Transverse colon (tissue), 4 donors: ENCODE measurements around the gene ARSG. TPM values are rescaled to one million over a fixed set of nuclear protein-coding genes. Genes with fewer than 3 reads are reported as not detected.

Experiments
- DNase-seq: peaks from one replicate; pipeline ENCODE4 v3.0.0-alpha.2; 2019
- H3K27ac ChIP-seq, 4 donors: fragments of 200-600 bp; sonication (generic); 2 replicates each; pipeline ENCODE4 v1.5.1; 2016 to 2018; ENCODE audit warnings: inconsistent platforms in 4 of 4
- H3K27me3 ChIP-seq: fragments of 200-600 bp; sonication (generic); 2 replicates; pipeline ENCODE4 v1.5.1; 2017; ENCODE audit warnings: inconsistent platforms
- H3K36me3 ChIP-seq, 4 donors: fragments of 200-600 bp; sonication (generic); 2 replicates each; pipeline ENCODE4 v1.5.1; 2017 to 2019; ENCODE audit warnings: inconsistent platforms in 4 of 4
- H3K4me1 ChIP-seq, 4 donors: fragments of 200-600 bp; sonication (generic); 2 replicates each; pipeline ENCODE4 v1.5.1; 2017 to 2020; ENCODE audit warnings: inconsistent platforms in 4 of 4
- H3K4me3 ChIP-seq, 4 donors: fragments of 200-600 bp; sonication (generic); 1 replicate in 1 of 4; 2 replicates in 3 of 4; pipeline versions ENCODE4 v1.5.1 to v1.6.1; 2017 to 2019; ENCODE audit warnings: inconsistent platforms in 4 of 4
- H3K9me3 ChIP-seq, 2 donors: fragments of 200-600 bp; sonication (generic); 2 replicates each; pipeline ENCODE4 v1.5.1; 2017 to 2019; ENCODE audit warnings: inconsistent platforms in 2 of 2
- EP300 ChIP-seq: sonication (generic); formaldehyde crosslinking; IDR thresholded peaks from one replicate; pipeline ENCODE4 v1.6.1; 2017; ENCODE audit warnings: antibody characterized with exemption, low read depth
- POLR2A ChIP-seq: fragments of 450-650 bp; IDR thresholded peaks from one replicate; pipeline ENCODE4 v1.6.1; 2016; ENCODE audit warnings: antibody characterized with exemption, mild to moderate bottlenecking, moderate library complexity
- POLR2AphosphoS5 ChIP-seq, 3 donors: sonication (generic); formaldehyde crosslinking; IDR thresholded peaks; one replicate each; pipeline ENCODE4 v1.6.1; 2016; ENCODE audit warnings: antibody characterized with exemption in 3 of 3
- WGBS, 2 donors: methylation state at CpG; one replicate each; pipeline ENCODE4 v1.1.5; 2018; ENCODE audit warnings: low coverage in 1 of 2; 5-methylcytosine and 5-hydroxymethylcytosine counted together
- in situ Hi-C, 4 donors: fragments of 200-750 bp; cut with MboI; loops; one replicate each; pipeline versions ENCODE4 v1.15.0 to v1.15.1; 2017; ENCODE audit warnings: low sequenced_read_pairs in 3 of 4, low pct_ligation_motif_present in 1 of 4, low pct_unique_long_range_greater_than_20kb in 1 of 4
- intact Hi-C: fragments of 100-400 bp; cut with DNase I; formaldehyde crosslinking; loops from one replicate; pipeline ENCODE4 v1.15.1; 2023; ENCODE audit warnings: low total_unique reads
- total RNA-seq, 4 donors: library from RNA; depleted of rRNA; stranded (reverse); fragments of >200 nt; gene quantifications; one replicate each; pipeline ENCODE4 v1.1.0, GENCODE V29; 2016
- TF ChIP-seq, protein P1 (sequence below), 5 experiments: fragments of 200-600 bp in 3 of 5; fragments of 450-650 bp in 2 of 5; sonication (generic) in 3 of 5; IDR thresholded peaks; 1 replicate in 2 of 5; 2 replicates in 3 of 5; pipeline ENCODE4 v1.5.1; 2016 to 2017; ENCODE audit warnings: antibody characterized with exemption in 5 of 5, inconsistent platforms in 3 of 5, mild to moderate bottlenecking in 2 of 5, moderate library complexity in 1 of 5

Gene ARSG
- total RNA-seq, 4 donors from 2014 or later = 0.41 to 4.4 (median 1.6) TPM; not detected in 1

DNA sequence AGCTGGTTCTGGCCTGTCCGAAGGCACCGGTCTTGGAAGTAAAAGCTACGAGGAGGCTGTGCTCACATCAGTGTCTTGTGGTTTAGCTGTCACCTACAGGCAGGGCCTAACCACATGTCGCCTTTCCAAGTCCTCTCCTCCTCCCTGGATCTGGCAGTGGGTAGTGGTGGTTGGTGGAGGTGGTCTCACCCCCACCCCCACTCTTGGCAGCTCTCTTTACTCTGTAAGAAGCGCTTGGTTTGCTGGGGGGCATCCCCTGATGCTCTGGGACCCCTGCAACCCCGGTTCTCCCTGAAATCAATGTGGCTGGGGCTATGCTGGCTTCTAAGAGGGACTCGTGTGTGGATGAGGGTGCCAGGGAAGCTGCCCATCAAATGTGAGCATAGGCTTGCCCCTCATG is 97.7 kb downstream of the ARSG start:
- in situ Hi-C loops (no loop called here), intact Hi-C loops (no loop called here)
- H3K4me1 ChIP-seq = no peaks in the 10 kb centered on the region
- no peak overlapping the region for H3K4me3 ChIP-seq
- 63% methylated on average over 7 of the region's 7 CpGs; no CpG with 5 or more reads in 1 of the 2 donors for WGBS, 2 donors
- H3K9me3 ChIP-seq = no peaks in the 10 kb centered on the region
- no peaks in the 10 kb centered on the region for H3K36me3 ChIP-seq
- TF ChIP-seq POLR2A (no peak), POLR2AphosphoS5 (IDR thresholded peaks at IDR 0.05) (no peak), EP300 (no peak)
- TF ChIP-seq, protein P1, sequence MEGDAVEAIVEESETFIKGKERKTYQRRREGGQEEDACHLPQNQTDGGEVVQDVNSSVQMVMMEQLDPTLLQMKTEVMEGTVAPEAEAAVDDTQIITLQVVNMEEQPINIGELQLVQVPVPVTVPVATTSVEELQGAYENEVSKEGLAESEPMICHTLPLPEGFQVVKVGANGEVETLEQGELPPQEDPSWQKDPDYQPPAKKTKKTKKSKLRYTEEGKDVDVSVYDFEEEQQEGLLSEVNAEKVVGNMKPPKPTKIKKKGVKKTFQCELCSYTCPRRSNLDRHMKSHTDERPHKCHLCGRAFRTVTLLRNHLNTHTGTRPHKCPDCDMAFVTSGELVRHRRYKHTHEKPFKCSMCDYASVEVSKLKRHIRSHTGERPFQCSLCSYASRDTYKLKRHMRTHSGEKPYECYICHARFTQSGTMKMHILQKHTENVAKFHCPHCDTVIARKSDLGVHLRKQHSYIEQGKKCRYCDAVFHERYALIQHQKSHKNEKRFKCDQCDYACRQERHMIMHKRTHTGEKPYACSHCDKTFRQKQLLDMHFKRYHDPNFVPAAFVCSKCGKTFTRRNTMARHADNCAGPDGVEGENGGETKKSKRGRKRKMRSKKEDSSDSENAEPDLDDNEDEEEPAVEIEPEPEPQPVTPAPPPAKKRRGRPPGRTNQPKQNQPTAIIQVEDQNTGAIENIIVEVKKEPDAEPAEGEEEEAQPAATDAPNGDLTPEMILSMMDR (IDR thresholded peaks at IDR 0.05) = no peak
- no peak for DNase-seq
- no peak overlapping the region for H3K27ac ChIP-seq
- H3K27me3 ChIP-seq = no peaks in the 10 kb centered on the region

DNA sequence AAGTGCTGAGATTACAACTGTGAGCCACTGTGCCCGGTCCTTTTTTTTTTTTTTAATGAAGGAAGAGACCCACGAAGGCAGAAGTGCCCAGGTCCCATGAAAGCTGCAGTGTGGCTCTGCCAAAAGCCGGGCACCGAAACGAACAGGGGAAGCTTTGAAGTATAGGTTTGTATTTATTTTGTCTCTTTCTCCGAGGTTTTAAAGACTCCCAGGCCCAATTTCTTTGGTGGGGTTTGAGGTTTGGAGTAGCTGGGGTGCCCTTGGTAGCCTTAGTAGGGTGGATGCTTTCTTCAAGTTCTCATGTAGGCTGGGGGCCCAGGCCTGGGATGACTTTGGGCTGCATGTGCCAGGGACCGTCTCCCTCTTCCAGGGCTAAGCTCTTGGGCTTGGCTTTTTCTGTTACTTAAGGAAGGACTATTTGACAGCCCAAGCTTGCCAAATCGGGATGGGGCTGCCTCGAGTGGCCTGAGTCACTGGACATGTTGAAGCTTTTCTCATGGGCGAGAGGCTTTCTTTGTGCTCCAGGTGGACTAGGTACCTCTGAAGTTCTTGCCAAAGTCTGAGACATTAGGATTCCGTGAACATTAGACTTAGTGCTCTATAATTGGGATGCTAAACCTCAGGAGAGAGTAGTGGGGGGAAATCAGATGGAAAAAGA is 99.7 kb downstream of the ARSG start:
- WGBS, 2 donors = 74 to 84% methylated on average over 8 to 11 of the region's 11 CpGs
- H3K4me1 ChIP-seq = no peaks in the 10 kb centered on the region
- no peaks in the 10 kb centered on the region for H3K27me3 ChIP-seq
- TF ChIP-seq, protein P1 (IDR thresholded peaks at IDR 0.05) = no peak
- TF ChIP-seq POLR2A (no peak), EP300 (no peak), POLR2AphosphoS5 (IDR thresholded peaks at IDR 0.05) (no peak)
- no peaks in the 10 kb centered on the region for H3K9me3 ChIP-seq
- H3K4me3 ChIP-seq = no peak overlapping the region
- DNase-seq = no peak
- no peak overlapping the region for H3K27ac ChIP-seq
- intact Hi-C loops = no loop called here
- in situ Hi-C loops = no loop called here
- H3K36me3 ChIP-seq = no peaks in the 10 kb centered on the region

DNA sequence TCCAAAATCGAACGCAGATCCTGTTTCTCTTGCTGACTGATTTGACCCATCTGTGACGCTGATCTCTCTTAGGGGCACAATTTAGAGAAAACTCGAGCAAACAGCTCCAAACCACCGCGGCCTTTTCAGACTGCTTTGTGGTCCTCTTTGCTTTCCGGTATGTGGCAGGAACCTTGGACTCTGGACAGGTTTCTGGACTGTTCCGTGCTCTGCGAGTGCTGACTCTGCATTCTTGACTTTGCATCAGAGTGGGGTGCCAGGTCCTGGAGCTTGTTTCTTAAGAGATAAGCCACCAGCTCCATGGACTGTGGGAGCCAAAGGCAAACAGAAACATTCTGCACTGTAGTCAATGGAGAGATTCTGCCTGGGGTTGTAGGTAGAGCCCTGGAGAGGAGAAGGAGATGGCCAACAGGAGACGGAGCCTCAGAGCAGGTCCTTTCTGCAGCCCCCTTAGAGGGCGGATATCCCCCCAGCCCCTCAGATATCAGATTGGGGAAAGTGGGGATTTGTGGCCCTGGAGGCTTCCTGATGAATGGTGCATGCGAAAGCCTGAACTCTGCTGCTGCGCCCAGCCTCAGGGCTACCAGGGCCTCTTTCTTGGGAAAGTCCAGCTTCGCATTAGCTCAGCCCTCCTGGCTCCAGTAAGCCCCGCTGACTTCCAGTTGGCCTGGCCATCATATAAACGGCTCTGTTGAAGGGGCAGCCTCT is 100.4 kb downstream of the ARSG start:
- H3K4me1 ChIP-seq = no peaks in the 10 kb centered on the region
- in situ Hi-C loops (no loop called here), intact Hi-C loops (no loop called here)
- TF ChIP-seq POLR2A = no peak
- TF ChIP-seq EP300 = no peak
- no peak for DNase-seq
- no peaks in the 10 kb centered on the region for H3K36me3 ChIP-seq
- H3K27me3 ChIP-seq = no peaks in the 10 kb centered on the region
- WGBS, 2 donors = 84 to 100% methylated on average over 1 to 16 of the region's 16 CpGs
- H3K27ac ChIP-seq = no peak overlapping the region
- no peak overlapping the region for H3K4me3 ChIP-seq
- H3K9me3 ChIP-seq = no peaks in the 10 kb centered on the region

DNA sequence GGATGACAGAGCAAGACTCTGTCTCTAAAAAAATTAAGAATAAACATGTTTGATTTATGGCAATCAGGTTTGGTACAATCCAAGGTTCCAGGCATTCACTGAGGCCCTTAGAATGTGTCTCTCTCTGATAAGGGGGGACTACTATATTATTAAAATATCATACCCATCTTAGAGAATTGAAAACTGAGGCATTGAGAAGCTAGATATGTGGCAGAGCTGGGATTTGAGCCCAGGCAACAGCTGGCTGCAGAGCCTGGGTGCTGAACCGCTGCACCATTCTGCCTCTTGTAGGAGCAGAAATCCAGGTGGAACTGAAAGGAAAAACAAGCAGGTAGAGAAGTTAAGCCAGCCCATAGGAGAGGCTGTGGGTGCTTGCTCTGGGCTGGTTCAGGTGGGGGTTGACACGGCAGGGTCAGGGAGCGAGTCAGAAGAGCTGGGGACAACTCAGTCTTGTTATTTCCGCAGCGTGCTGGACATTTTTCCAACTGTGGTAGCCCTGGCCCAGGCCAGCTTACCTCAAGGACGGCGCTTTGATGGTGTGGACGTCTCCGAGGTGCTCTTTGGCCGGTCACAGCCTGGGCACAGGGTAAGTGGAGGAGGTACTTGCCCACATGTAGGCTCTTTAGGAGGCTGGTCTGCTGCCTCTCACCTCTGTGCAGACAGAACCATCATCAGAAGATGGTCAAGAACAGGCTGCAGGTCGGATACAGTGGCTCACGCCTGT is 103.5 kb downstream of the ARSG start:
- in situ Hi-C loops = no loop called here
- no peaks in the 10 kb centered on the region for H3K36me3 ChIP-seq
- no peak overlapping the region for H3K4me3 ChIP-seq
- no peaks in the 10 kb centered on the region for H3K27me3 ChIP-seq
- H3K27ac ChIP-seq = no peak overlapping the region
- TF ChIP-seq, protein P1 (IDR thresholded peaks at IDR 0.05) = no peak
- TF ChIP-seq POLR2A = no peak
- no peak for TF ChIP-seq POLR2AphosphoS5 (IDR thresholded peaks at IDR 0.05)
- no peak for TF ChIP-seq EP300
- peaks cover 0 to 7% (median 0%) of the 10 kb centered on the region in 4 donors for H3K4me1 ChIP-seq
- intact Hi-C loops = no loop called here
- DNase-seq = no peak
- 79 to 86% methylated on average over 2 to 12 of the region's 12 CpGs for WGBS, 2 donors
- no peaks in the 10 kb centered on the region for H3K9me3 ChIP-seq
